ENCODE data around the gene LSM3. TPM values are rescaled to one million over a fixed set of nuclear protein-coding genes. Genes with fewer than 3 reads are reported as not detected.

Gene LSM3
- total and polyA plus RNA-seq, 9 donors = 10.5 to 13.8 (median 13.1) TPM

DNA sequence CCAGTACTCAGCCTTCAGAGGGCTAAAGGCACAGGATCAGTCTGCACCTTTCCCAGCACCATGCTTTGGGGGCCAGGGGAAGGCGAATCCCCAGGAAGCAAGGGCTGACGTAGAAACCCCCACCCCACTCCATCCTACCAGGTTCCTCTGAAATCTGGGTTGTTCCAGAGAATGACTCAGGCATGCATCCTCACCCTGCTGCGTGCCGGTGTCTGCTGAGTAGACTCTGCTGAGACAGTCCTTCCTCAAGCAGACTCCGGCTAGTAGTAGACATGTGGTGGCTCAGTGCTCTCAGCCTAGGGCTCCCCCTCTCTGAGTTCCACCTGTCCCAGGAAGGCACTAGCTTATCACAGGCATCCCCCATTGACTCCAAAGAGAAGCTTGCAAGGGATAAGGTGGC is 44.7 kb upstream of the LSM3 start:
- H3K9me3 ChIP-seq (replicated peaks; ENCODE audit: control insufficient read depth, low read depth, low read length) = no peaks in the 10 kb centered on the region
- H3K4me1 ChIP-seq (ENCODE audit: control insufficient read depth, insufficient read depth, low read length) = peaks cover 26% of the 10 kb centered on the region
- H3K36me3 ChIP-seq (ENCODE audit: control insufficient read depth, insufficient read depth, low read length) = peaks cover 92% of the 10 kb centered on the region
- 100% methylated on average over 3 of the region's 5 CpGs for WGBS (ENCODE audit: insufficient coverage)
- H3K27me3 ChIP-seq (ENCODE audit: control insufficient read depth, insufficient read depth, low read length) = no peaks in the 10 kb centered on the region
- H3K27ac ChIP-seq (ENCODE audit: low read length) = no peak overlapping the region
- H3K4me3 ChIP-seq (ENCODE audit: low read length) = no peak overlapping the region
- no peak for DNase-seq

DNA sequence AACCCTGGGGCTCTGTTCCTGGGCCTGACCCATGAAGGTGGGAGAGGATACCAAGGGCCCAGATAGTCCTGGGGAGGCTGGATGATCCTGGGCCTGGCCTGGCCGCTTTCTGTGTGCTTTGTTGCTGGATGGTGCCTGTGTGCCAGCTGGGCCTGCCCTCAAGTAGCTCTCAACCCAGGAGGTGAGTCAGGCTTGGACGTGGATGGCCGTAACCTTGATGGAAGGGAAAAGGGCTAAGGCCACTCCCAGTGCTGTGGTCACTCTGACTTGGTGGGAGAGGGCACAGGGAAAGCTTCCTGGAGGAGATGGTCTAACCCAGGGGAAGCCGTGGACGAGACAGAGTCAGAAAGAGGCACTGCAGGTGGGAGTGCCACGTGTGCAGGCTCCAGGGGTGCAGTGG is 44.3 kb upstream of the LSM3 start:
- H3K27me3 ChIP-seq (ENCODE audit: control insufficient read depth, insufficient read depth, low read length) = no peaks in the 10 kb centered on the region
- 91% methylated on average over 6 of the region's 6 CpGs for WGBS (ENCODE audit: insufficient coverage)
- H3K36me3 ChIP-seq (ENCODE audit: control insufficient read depth, insufficient read depth, low read length) = peaks cover 94% of the 10 kb centered on the region
- DNase-seq = no peak
- no peak overlapping the region for H3K27ac ChIP-seq (ENCODE audit: low read length)
- H3K4me1 ChIP-seq (ENCODE audit: control insufficient read depth, insufficient read depth, low read length) = peaks cover 26% of the 10 kb centered on the region
- H3K4me3 ChIP-seq (ENCODE audit: low read length) = no peak overlapping the region
- H3K9me3 ChIP-seq (replicated peaks; ENCODE audit: control insufficient read depth, low read depth, low read length) = no peaks in the 10 kb centered on the region

DNA sequence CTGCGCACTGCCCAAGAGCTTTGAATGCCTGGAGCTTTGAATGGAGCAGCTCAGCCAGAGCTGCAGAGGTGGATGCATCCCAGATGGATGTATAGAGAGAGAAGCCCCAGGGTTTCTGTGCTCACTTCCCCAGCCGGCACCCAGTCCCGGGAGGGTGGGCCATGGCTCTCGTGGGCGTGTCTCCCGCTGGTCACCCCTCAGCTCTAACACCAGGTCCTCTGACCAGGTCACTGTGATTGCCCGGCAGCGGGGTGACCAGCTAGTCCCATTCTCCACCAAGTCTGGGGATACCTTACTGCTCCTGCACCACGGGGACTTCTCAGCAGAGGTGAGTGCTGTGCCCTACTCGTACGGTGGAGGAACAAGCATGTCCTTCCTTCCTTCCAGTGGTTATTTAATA is 43.0 kb upstream of the LSM3 start:
- Histone ChIP-seq H3K36me3 (ENCODE audit: control insufficient read depth, insufficient read depth, low read length) (peaks cover 95% of the 10 kb centered on the region), H3K4me3 (ENCODE audit: low read length) (no peak overlapping the region), H3K27me3 (ENCODE audit: control insufficient read depth, insufficient read depth, low read length) (no peaks in the 10 kb centered on the region), H3K27ac (ENCODE audit: low read length) (no peak overlapping the region), H3K4me1 (ENCODE audit: control insufficient read depth, insufficient read depth, low read length) (peaks cover 26% of the 10 kb centered on the region), H3K9me3 (replicated peaks; ENCODE audit: control insufficient read depth, low read depth, low read length) (no peaks in the 10 kb centered on the region)
- WGBS (ENCODE audit: insufficient coverage) = 100% methylated on average over 3 of the region's 11 CpGs
- no peak for DNase-seq

DNA sequence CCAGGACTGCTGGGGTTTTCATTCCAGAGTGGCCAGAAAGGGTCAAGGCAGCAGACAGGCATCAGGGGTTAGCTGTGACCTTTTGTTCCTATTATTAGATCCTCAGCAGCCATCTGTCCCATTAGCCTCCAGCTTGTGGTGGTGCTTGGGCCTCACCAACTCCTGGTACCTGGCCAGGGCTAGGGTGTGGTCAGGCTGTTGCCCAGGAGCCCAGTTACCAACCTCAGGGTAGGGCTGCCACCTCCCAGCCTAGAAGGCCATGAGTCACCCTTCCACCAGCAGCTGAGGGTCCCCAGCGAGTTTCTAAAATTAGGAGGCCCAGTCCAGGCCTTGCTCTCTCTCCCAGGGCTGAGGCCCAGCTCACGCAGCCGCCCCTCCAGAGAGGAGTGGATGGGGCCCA is 41.6 kb upstream of the LSM3 start:
- peak overlapping the region; percentile 65 for H3K27ac ChIP-seq (ENCODE audit: low read length)
- 50% methylated on average over 1 of the region's 3 CpGs for WGBS (ENCODE audit: insufficient coverage)
- DNase-seq = peak; percentile 63

DNA sequence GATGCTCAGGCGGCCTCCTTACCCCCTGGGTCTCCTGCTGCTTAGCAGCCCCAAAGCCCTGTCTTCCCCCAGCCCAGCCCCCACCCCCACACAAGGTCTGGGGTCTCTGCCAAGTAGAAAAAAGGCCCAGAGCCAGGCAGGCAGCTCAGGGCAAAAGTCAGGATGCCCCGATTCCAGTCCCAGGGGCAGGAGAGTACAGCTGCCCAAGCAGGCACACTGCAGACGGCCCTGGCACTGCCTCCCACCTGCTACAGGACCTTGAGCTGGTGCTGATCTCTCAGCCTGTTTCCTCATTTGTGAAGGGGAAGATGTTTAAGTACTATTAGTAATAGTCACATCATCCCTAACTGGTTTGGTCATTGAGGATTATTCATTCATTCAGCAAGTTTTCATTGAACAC is 41.2 kb upstream of the LSM3 start:
- 57% methylated on average over 1 of the region's 3 CpGs for WGBS (ENCODE audit: insufficient coverage)
- Histone ChIP-seq H3K9me3 (replicated peaks; ENCODE audit: control insufficient read depth, low read depth, low read length) (no peaks in the 10 kb centered on the region), H3K27me3 (ENCODE audit: control insufficient read depth, insufficient read depth, low read length) (no peaks in the 10 kb centered on the region), H3K4me3 (ENCODE audit: low read length) (no peak overlapping the region), H3K27ac (ENCODE audit: low read length) (peak overlapping the region; percentile 65), H3K4me1 (ENCODE audit: control insufficient read depth, insufficient read depth, low read length) (peaks cover 26% of the 10 kb centered on the region), H3K36me3 (ENCODE audit: control insufficient read depth, insufficient read depth, low read length) (peaks cover 93% of the 10 kb centered on the region)
- no peak for DNase-seq

More for the DNA sequence above, 41.6 kb upstream of the LSM3 start:
- Histone ChIP-seq H3K9me3 (replicated peaks; ENCODE audit: control insufficient read depth, low read depth, low read length) (no peaks in the 10 kb centered on the region), H3K4me1 (ENCODE audit: control insufficient read depth, insufficient read depth, low read length) (peaks cover 26% of the 10 kb centered on the region), H3K27me3 (ENCODE audit: control insufficient read depth, insufficient read depth, low read length) (no peaks in the 10 kb centered on the region), H3K4me3 (ENCODE audit: low read length) (no peak overlapping the region), H3K36me3 (ENCODE audit: control insufficient read depth, insufficient read depth, low read length) (peaks cover 95% of the 10 kb centered on the region)

DNA sequence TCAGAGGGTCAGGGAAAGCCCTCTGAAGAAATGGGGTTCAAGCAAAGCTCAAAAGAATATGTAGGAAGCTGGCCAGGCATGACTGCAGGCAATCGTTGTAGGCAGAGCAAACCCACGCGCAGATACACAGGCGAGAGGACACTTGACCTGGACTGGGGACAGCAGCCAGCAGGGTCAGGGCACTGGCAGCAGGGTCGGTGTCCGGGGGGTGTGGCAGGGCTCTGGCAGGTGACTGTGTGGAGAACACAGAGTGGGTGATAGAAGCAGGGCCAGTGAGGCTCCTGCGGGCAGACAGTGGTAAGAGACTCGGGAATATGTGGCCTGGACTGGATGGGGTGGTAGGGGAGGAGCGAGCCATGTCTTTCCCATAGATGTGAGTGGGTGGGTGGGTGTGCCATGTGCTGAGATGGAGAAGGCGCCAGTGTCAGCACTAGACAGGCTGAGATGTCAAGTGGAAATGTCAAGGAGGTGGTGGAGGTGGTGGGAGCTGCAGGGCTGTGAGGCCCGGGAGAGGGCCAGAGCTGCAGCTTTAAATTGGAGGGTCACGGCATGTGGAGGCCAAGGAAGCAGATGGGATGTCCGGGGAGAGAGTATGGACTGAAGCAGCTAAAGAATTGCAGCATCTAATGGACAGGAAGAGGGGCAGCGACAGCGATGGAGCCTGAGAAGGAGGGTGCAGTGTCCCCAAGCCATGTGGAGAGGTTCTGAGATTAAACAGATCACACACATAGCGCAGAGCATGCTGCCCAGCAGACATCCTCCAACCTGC is 40.3 kb upstream of the LSM3 start:
- H3K36me3 ChIP-seq (ENCODE audit: control insufficient read depth, insufficient read depth, low read length) = peaks cover 91% of the 10 kb centered on the region
- no peaks in the 10 kb centered on the region for H3K9me3 ChIP-seq (replicated peaks; ENCODE audit: control insufficient read depth, low read depth, low read length)
- 84% methylated on average over 15 of the region's 16 CpGs for WGBS (ENCODE audit: insufficient coverage)
- H3K27me3 ChIP-seq (ENCODE audit: control insufficient read depth, insufficient read depth, low read length) = no peaks in the 10 kb centered on the region
- peak overlapping the region; percentile 65 for H3K27ac ChIP-seq (ENCODE audit: low read length)
- peaks cover 26% of the 10 kb centered on the region for H3K4me1 ChIP-seq (ENCODE audit: control insufficient read depth, insufficient read depth, low read length)
- no peak overlapping the region for H3K4me3 ChIP-seq (ENCODE audit: low read length)
- no peak for DNase-seq

DNA sequence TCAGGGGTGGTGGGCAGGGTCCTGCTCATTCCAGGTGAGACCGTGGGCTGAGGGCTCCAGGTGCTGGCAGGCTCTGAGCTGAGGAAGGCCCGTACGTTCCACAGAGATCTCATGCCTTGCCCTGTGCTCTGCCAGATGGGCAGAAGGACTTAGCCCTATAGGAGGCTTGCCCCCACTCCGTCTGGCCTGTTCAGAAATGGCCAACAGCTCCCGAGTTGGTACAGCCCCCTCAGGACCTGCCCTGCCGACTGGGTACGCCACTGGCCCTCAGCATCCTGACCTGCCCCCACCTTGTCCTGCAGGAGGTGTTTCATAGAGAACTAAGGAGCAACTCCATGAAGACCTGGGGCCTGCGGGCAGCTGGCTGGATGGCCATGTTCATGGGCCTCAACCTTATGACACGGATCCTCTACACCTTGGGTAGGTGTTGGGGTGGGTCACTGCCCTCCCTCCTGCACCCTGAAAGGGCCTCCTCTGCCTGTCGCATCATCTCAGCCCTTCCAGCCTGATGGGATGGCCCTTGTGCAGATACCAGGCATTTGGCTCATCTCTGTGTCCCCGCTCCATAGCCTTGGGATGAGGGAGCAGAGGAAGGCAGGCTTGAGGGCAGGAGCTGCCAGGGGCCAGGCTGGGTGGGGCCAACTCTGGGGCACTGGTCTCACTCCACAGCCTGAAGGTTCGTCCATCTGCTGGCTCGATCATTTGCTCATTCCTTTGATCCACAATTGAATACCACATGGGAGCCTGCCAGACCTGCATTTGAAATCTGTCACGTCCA is 39.5 kb upstream of the LSM3 start:
- Histone ChIP-seq H3K4me3 (ENCODE audit: low read length) (no peak overlapping the region), H3K27ac (ENCODE audit: low read length) (no peak overlapping the region), H3K36me3 (ENCODE audit: control insufficient read depth, insufficient read depth, low read length) (peaks cover 83% of the 10 kb centered on the region), H3K27me3 (ENCODE audit: control insufficient read depth, insufficient read depth, low read length) (no peaks in the 10 kb centered on the region), H3K9me3 (replicated peaks; ENCODE audit: control insufficient read depth, low read depth, low read length) (no peaks in the 10 kb centered on the region), H3K4me1 (ENCODE audit: control insufficient read depth, insufficient read depth, low read length) (peaks cover 31% of the 10 kb centered on the region)
- no peak for DNase-seq
- 88% methylated on average over 10 of the region's 14 CpGs for WGBS (ENCODE audit: insufficient coverage)

DNA sequence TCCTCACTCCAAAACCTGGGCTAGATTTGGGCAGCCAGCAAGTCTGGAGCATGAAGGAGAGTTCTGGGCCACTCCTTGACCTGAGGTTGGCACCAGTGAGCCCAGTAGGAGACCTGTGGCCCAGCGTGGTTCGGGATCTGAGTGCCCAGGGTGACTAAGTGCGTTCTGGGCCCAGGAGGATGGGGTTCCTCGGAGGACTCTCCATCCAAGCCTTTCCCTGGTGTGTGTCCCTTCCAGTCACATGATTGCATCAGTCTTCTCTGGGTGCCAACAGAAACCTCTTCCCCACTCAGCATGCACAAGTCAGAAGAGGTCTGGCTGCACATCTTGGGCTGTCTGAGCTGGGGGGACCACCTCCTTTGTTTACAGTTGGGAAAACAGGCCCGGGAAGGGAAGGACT is 38.8 kb upstream of the LSM3 start:
- WGBS (ENCODE audit: insufficient coverage) = 73% methylated on average over 4 of the region's 5 CpGs
- peaks cover 37% of the 10 kb centered on the region for H3K4me1 ChIP-seq (ENCODE audit: control insufficient read depth, insufficient read depth, low read length)
- no peak overlapping the region for H3K4me3 ChIP-seq (ENCODE audit: low read length)
- H3K27me3 ChIP-seq (ENCODE audit: control insufficient read depth, insufficient read depth, low read length) = no peaks in the 10 kb centered on the region
- no peaks in the 10 kb centered on the region for H3K9me3 ChIP-seq (replicated peaks; ENCODE audit: control insufficient read depth, low read depth, low read length)
- H3K36me3 ChIP-seq (ENCODE audit: control insufficient read depth, insufficient read depth, low read length) = peaks cover 76% of the 10 kb centered on the region
- no peak for DNase-seq
- H3K27ac ChIP-seq (ENCODE audit: low read length) = no peak overlapping the region

DNA sequence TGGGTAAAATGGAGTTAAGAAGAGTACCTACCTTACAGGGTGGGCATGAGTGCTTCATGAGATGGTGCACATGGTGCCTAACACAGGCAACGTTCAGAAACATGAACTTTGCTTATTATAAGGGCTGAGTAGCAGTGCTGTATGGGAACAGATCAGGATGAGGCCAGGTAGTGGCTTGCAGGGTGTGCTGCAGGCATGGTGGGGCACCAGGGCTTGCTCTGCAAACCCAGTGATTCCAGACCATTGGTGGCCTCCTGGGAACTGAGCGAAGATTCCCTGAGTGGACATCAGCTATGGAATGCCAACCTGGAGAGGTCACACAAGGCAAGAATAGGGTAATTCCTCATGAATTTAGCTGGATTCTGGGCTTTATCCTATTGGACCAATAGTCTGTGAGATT is 37.9 kb upstream of the LSM3 start:
- DNase-seq = no peak
- peaks cover 70% of the 10 kb centered on the region for H3K36me3 ChIP-seq (ENCODE audit: control insufficient read depth, insufficient read depth, low read length)
- H3K4me1 ChIP-seq (ENCODE audit: control insufficient read depth, insufficient read depth, low read length) = peaks cover 45% of the 10 kb centered on the region
- H3K4me3 ChIP-seq (ENCODE audit: low read length) = no peak overlapping the region
- no peaks in the 10 kb centered on the region for H3K9me3 ChIP-seq (replicated peaks; ENCODE audit: control insufficient read depth, low read depth, low read length)
- no peak overlapping the region for H3K27ac ChIP-seq (ENCODE audit: low read length)
- no peaks in the 10 kb centered on the region for H3K27me3 ChIP-seq (ENCODE audit: control insufficient read depth, insufficient read depth, low read length)
- WGBS (ENCODE audit: insufficient coverage) = 96% methylated on average over 2 of the region's 2 CpGs

DNA sequence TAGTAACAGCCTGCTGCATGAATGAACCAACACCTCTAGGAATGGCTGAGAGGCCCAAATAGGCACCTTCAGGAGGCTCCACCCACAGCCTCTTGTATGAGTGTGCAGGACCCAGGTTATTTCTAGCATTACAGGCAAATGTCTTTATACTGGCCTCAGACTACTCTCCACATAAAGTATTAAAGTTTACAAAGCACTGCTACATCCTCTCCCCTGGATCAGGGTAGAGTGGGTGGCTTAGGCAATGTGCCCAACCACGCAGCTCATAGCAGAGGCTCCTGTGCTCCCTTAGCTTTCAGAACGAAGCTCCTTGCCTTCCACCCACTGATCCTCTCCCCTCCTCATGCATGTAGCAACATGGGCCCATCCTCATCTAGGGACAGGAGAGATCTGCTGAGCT is 37.5 kb upstream of the LSM3 start:
- DNase-seq = no peak
- H3K27ac ChIP-seq (ENCODE audit: low read length) = no peak overlapping the region
- no peak overlapping the region for H3K4me3 ChIP-seq (ENCODE audit: low read length)
- WGBS (ENCODE audit: insufficient coverage) = no CpG with 5 or more reads among the region's 2 CpGs
- no peaks in the 10 kb centered on the region for H3K27me3 ChIP-seq (ENCODE audit: control insufficient read depth, insufficient read depth, low read length)
- no peaks in the 10 kb centered on the region for H3K9me3 ChIP-seq (replicated peaks; ENCODE audit: control insufficient read depth, low read depth, low read length)
- peaks cover 70% of the 10 kb centered on the region for H3K36me3 ChIP-seq (ENCODE audit: control insufficient read depth, insufficient read depth, low read length)
- H3K4me1 ChIP-seq (ENCODE audit: control insufficient read depth, insufficient read depth, low read length) = peaks cover 48% of the 10 kb centered on the region

All from muscle of leg (tissue), 11 donors.